ENCODE results near the gene TSPAN19. TPM values are rescaled to one million over a fixed set of nuclear protein-coding genes. Genes with fewer than 3 reads are reported as not detected.

TSPAN19 gene
- total RNA-seq, result 1 to 10 TPM in 1 of 10 donors, under 1 TPM in 4, not detected in 5; 0.34 to 1.0 (median 0.47) TPM
- under 1 TPM; 0.06 to 0.80 TPM for polyA plus RNA-seq
- long read RNA-seq, donor 1, partial matches to known transcripts, result 0 of 1 reads
- long read RNA-seq, donor 1, other reads (novel, unspliced or antisense), result 0 of 1 reads
- long read RNA-seq, donor 2, result 0 reads
- long read RNA-seq, donor 3, result 0 reads

GRCh38 chr12:85036234-85036707, at the start of gene TSPAN19, which contains the start of gene LRRIQ1:
Gene TSPAN19, minus strand, starts transcription at chr12:85036277. Its CDS starts 6,331 bp downstream, at chr12:85029946.
Gene LRRIQ1, plus strand, starts transcription at chr12:85036351. Its CDS starts 1,826 bp downstream, at chr12:85038177.
- Histone ChIP-seq H3K4me3 (peak within 1 kb of the TSS; percentile 33 to 61 (median 54)), H3K9me3 (no peaks in the 10 kb centered on the region), H3K4me1 (peaks cover 0 to 8% (median 0%) of the 10 kb centered on the region in 9 donors), H3K27ac (no peak within 1 kb of the TSS), H3K36me3 (no peaks in the 10 kb centered on the region), H3K27me3 (peaks cover 0 to 25% (median 4%) of the 10 kb centered on the region in 7 donors)
- no peak for TF ChIP-seq CTCF (IDR thresholded peaks at IDR 0.05)
- ATAC-seq, result peak; percentile 65 to 93 (median 86)
- peak in 1 of 2 donors; percentile 64 for DNase-seq
- intact Hi-C loops (cut with DNase I), result loop anchor here in 1 of 10 donors (10.0 kb wide), 1 partner anchor 161 kb away; no protein-coding TSS in a partner anchor
- WGBS, 2 donors, result 0 to 2% methylated on average over 22 of the region's 22 CpGs

GRCh38 chr12:85085066-85085465, 49.0 kb upstream of the TSPAN19 start:
- Histone ChIP-seq H3K4me3 (no peak overlapping the region), H3K4me1 (no peaks in the 10 kb centered on the region), H3K36me3 (no peaks in the 10 kb centered on the region), H3K27ac (no peak overlapping the region), H3K9me3 (peaks cover 0 to 7% (median 0%) of the 10 kb centered on the region in 11 donors), H3K27me3 (no peaks in the 10 kb centered on the region)
- intact Hi-C loops (cut with DNase I), result loop anchor here in 1 of 10 donors (10.0 kb wide), 1 partner anchor 360 kb away; no protein-coding TSS in a partner anchor
- WGBS, 2 donors, result 86 to 87% methylated on average over 5 of the region's 5 CpGs
- ATAC-seq, result no peak
- no peak for DNase-seq
- no peak for TF ChIP-seq CTCF (IDR thresholded peaks at IDR 0.05)

GRCh38 chr12:85076688-85077430, 40.8 kb upstream of the TSPAN19 start:
- ATAC-seq, result peak in 1 of 8 donors; percentile 58
- Histone ChIP-seq H3K27me3 (no peaks in the 10 kb centered on the region), H3K9me3 (no peaks in the 10 kb centered on the region), H3K36me3 (no peaks in the 10 kb centered on the region), H3K4me1 (no peaks in the 10 kb centered on the region), H3K4me3 (no peak overlapping the region), H3K27ac (no peak overlapping the region)
- no peak for DNase-seq
- WGBS, 2 donors, result 2 to 3% methylated on average over 1 of the region's 1 CpG
- intact Hi-C loops (cut with DNase I), result loop anchor here in 1 of 10 donors (10.0 kb wide), 1 partner anchor 368 kb away; no protein-coding TSS in a partner anchor
- peak in 6 of 9 donors; percentile 36 to 56 (median 40) for TF ChIP-seq CTCF (IDR thresholded peaks at IDR 0.05)

GRCh38 chr12:85072826-85073225, 36.7 kb upstream of the TSPAN19 start:
- ATAC-seq (no peak), DNase-seq (no peak)
- TF ChIP-seq CTCF (IDR thresholded peaks at IDR 0.05), result no peak
- Histone ChIP-seq H3K4me3 (no peak overlapping the region), H3K27me3 (no peaks in the 10 kb centered on the region), H3K9me3 (no peaks in the 10 kb centered on the region), H3K4me1 (no peaks in the 10 kb centered on the region), H3K27ac (no peak overlapping the region), H3K36me3 (no peaks in the 10 kb centered on the region)
- 79 to 94% methylated on average over 1 of the region's 1 CpG for WGBS, 2 donors
- intact Hi-C loops (cut with DNase I), result loop anchor here in 1 of 10 donors (10.0 kb wide), 1 partner anchor 372 kb away; no protein-coding TSS in a partner anchor
